Spleen (tissue), 11 donors: ENCODE results near the gene CTSL. TPM values are rescaled to one million over a fixed set of nuclear protein-coding genes. Genes with fewer than 3 reads are reported as not detected.

Experiments used
- DNase-seq: peaks from one replicate; pipeline ENCODE4 v3.0.0-alpha.2; 2020
- H3K27ac ChIP-seq, 8 donors: fragments of 200-600 bp; sonication (generic) in 7 of 8; 1 replicate in 4 of 8; 2 replicates in 4 of 8; pipeline versions ENCODE4 v1.5.0 to v1.8.0; 2016 to 2021; ENCODE audit warnings: inconsistent platforms in 4 of 8, mild to moderate bottlenecking in 4 of 8, moderate library complexity in 1 of 8
- H3K27me3 ChIP-seq, 7 donors: fragments of 200-600 bp; sonication (generic) in 6 of 7; replicated peaks in 1 of 7; 1 replicate in 4 of 7; 2 replicates in 3 of 7; pipeline versions ENCODE4 v1.5.0 to v1.8.0; 2016 to 2021; ENCODE audit warnings: inconsistent platforms in 3 of 7, mild to moderate bottlenecking in 1 of 7
- H3K36me3 ChIP-seq, 6 donors: fragments of 200-600 bp; sonication (generic) in 5 of 6; 1 replicate in 4 of 6; 2 replicates in 2 of 6; pipeline versions ENCODE4 v1.5.0 to v1.8.0; 2016 to 2021; ENCODE audit warnings: inconsistent platforms in 2 of 6
- H3K4me1 ChIP-seq, 6 donors: fragments of 200-600 bp; sonication (generic) in 5 of 6; 1 replicate in 3 of 6; 2 replicates in 3 of 6; pipeline versions ENCODE4 v1.5.0 to v1.8.0; 2016 to 2021; ENCODE audit warnings: inconsistent platforms in 3 of 6
- H3K4me3 ChIP-seq, 8 donors: fragments of 200-600 bp; sonication (generic) in 7 of 8; 1 replicate in 4 of 8; 2 replicates in 4 of 8; pipeline versions ENCODE4 v1.5.0 to v1.8.0; 2016 to 2021; ENCODE audit warnings: inconsistent platforms in 4 of 8, mild to moderate bottlenecking in 4 of 8, moderate library complexity in 2 of 8
- H3K9me3 ChIP-seq, 8 donors: fragments of 200-600 bp; sonication (generic) in 7 of 8; 1 replicate in 4 of 8; 2 replicates in 4 of 8; pipeline versions ENCODE4 v1.5.0 to v1.8.0; 2016 to 2021; ENCODE audit warnings: inconsistent platforms in 4 of 8
- POLR2A ChIP-seq, 3 donors: fragments of 450-650 bp; IDR thresholded peaks; one replicate each; pipeline ENCODE4 v1.5.1; 2017; ENCODE audit warnings: antibody characterized with exemption in 3 of 3, mild to moderate bottlenecking in 1 of 3
- POLR2AphosphoS5 ChIP-seq, 3 donors: sonication (generic); formaldehyde crosslinking; IDR thresholded peaks; one replicate each; pipeline ENCODE4 v1.5.1; 2017; ENCODE audit warnings: antibody characterized with exemption in 3 of 3
- WGBS, 5 donors: extraction: QIAGEN DNeasy Blood & Tissue Kit in 3 of 5; methylation state at CpG; one replicate each; pipeline versions ENCODE4 v1.1.5 to v1.1.7; 2013 to 2018; 5-methylcytosine and 5-hydroxymethylcytosine counted together
- intact Hi-C: fragments of 100-400 bp; cut with DNase I; formaldehyde crosslinking; loops from one replicate; pipeline ENCODE4 v1.15.0; 2023; ENCODE audit warnings: low total_unique reads
- polyA plus RNA-seq, 3 donors: library from polyadenylated mRNA; stranded (reverse); fragments of 200-250 nt; gene quantifications; one replicate each; pipeline ENCODE4 v1.2.1, GENCODE V29; 2013
- total RNA-seq, 7 donors: library from RNA; depleted of rRNA in 3 of 7; stranded (reverse); fragments of >200 nt in 3 of 7; fragmentation: NEBNext Ultra II Directional in 4 of 7; extraction: Animal tissue kit (Norgen Biotek cat#: 25700) in 4 of 7; gene quantifications; one replicate each; pipeline versions ENCODE4 v1.1.0 to v1.2.1, GENCODE V29; 2016 to 2021
- TF ChIP-seq, protein P1 (sequence below), 11 experiments: fragments of 200-600 bp in 7 of 11; fragments of 450-650 bp in 4 of 11; sonication (generic) in 4 of 11; IDR thresholded peaks in 8 of 11; conservative IDR thresholded peaks in 3 of 11; 1 replicate in 7 of 11; 2 replicates in 4 of 11; pipeline versions ENCODE4 v1.4.0 to v1.8.0; 2016 to 2021; ENCODE audit warnings: antibody characterized with exemption in 11 of 11, inconsistent platforms in 4 of 11, mild to moderate bottlenecking in 1 of 11
- donor health status: healthy with polysubstance abuse.
- donor health status: DM: no; HTN: no; CAD: no; lungs with moderate emphysema.
- donor health status: DM: no; HTN: no; CAD: no.
- donor health status: Bipolar disorder and iron deficiency.
- donor health status: healthy.
- donor health status: DM: no; HTN: no; CAD: no.
- donor health status: DM: yes; HTN: yes; CAD: no.

CTSL gene
- total and polyA plus RNA-seq, 10 donors, result 37.8 to 384 (median 163) TPM

- whole genome bisulfite sequencing, 5 donors, result 72 to 85% (median 76%) methylated on average over 9 of the region's 9 CpGs
- Histone ChIP-seq H3K4me3 (no peak overlapping the region), H3K27ac (no peak overlapping the region), H3K9me3 (no peaks in the 10 kb centered on the region), H3K36me3 (peaks cover 0 to 23% (median 0%) of the 10 kb centered on the region in 6 donors), H3K27me3 (no peaks in the 10 kb centered on the region), H3K4me1 (peaks cover 0 to 5% (median 0%) of the 10 kb centered on the region in 6 donors)
- DNase-seq, result no peak
- intact Hi-C loops, result loop anchor here (5.0 to 10.0 kb wide), 2 partner anchors 133 to 896 kb away; no protein-coding TSS in a partner anchor
- TF ChIP-seq POLR2AphosphoS5 (IDR thresholded peaks at IDR 0.05), result no peak
- TF ChIP-seq POLR2A (IDR thresholded peaks at IDR 0.05), result no peak
- TF ChIP-seq, protein P1, sequence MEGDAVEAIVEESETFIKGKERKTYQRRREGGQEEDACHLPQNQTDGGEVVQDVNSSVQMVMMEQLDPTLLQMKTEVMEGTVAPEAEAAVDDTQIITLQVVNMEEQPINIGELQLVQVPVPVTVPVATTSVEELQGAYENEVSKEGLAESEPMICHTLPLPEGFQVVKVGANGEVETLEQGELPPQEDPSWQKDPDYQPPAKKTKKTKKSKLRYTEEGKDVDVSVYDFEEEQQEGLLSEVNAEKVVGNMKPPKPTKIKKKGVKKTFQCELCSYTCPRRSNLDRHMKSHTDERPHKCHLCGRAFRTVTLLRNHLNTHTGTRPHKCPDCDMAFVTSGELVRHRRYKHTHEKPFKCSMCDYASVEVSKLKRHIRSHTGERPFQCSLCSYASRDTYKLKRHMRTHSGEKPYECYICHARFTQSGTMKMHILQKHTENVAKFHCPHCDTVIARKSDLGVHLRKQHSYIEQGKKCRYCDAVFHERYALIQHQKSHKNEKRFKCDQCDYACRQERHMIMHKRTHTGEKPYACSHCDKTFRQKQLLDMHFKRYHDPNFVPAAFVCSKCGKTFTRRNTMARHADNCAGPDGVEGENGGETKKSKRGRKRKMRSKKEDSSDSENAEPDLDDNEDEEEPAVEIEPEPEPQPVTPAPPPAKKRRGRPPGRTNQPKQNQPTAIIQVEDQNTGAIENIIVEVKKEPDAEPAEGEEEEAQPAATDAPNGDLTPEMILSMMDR (IDR thresholded peaks at IDR 0.05 in 8 of 11, conservative IDR thresholded peaks at IDR 0.05 in 3 of 11), result peak; percentile 17 to 74 (median 62)
These were observed 47.1 kb upstream of the CTSL start for GRCh38 chr9:87678650-87679355.

- intact Hi-C loops, result no loop called here
- 92 to 97% (median 94%) methylated on average over 11 of the region's 11 CpGs for whole genome bisulfite sequencing, 5 donors
These were observed 44.5 kb upstream of the CTSL start for GRCh38 chr9:87681271-87682061.

GRCh38 chr9:87682085-87682484 is 43.8 kb upstream of the CTSL start:
- no peak for DNase-seq
- Histone ChIP-seq H3K9me3 (no peaks in the 10 kb centered on the region), H3K27ac (no peak overlapping the region), H3K27me3 (no peaks in the 10 kb centered on the region), H3K36me3 (peaks cover 0 to 37% (median 0%) of the 10 kb centered on the region in 6 donors), H3K4me1 (peaks cover 0 to 36% (median 25%) of the 10 kb centered on the region in 6 donors), H3K4me3 (no peak overlapping the region)
- intact Hi-C loops, result no loop called here
- WGBS, 5 donors, result 65 to 79% (median 73%) methylated on average over 4 of the region's 4 CpGs
- TF ChIP-seq, protein P1 (IDR thresholded peaks at IDR 0.05 in 8 of 11, conservative IDR thresholded peaks at IDR 0.05 in 3 of 11), result no peak
- TF ChIP-seq POLR2AphosphoS5 (IDR thresholded peaks at IDR 0.05) (no peak), POLR2A (IDR thresholded peaks at IDR 0.05) (no peak)

More at GRCh38 chr9:87681271-87682061, 44.5 kb upstream of the CTSL start:
- H3K9me3 ChIP-seq, result no peaks in the 10 kb centered on the region
- no peak for TF ChIP-seq POLR2A (IDR thresholded peaks at IDR 0.05)
- no peak for TF ChIP-seq POLR2AphosphoS5 (IDR thresholded peaks at IDR 0.05)
- TF ChIP-seq, protein P1 (IDR thresholded peaks at IDR 0.05 in 8 of 11, conservative IDR thresholded peaks at IDR 0.05 in 3 of 11), result no peak
- no peak overlapping the region for H3K27ac ChIP-seq
- H3K4me3 ChIP-seq, result no peak overlapping the region
- no peaks in the 10 kb centered on the region for H3K27me3 ChIP-seq
- peaks cover 0 to 32% (median 0%) of the 10 kb centered on the region in 6 donors for H3K36me3 ChIP-seq
- DNase-seq, result no peak
- peaks cover 0 to 31% (median 20%) of the 10 kb centered on the region in 6 donors for H3K4me1 ChIP-seq

- peaks cover 0 to 33% (median 25%) of the 10 kb centered on the region in 6 donors for H3K4me1 ChIP-seq
- no peak for TF ChIP-seq POLR2AphosphoS5 (IDR thresholded peaks at IDR 0.05)
- intact Hi-C loops, result no loop called here
- 84 to 92% (median 89%) methylated on average over 4 of the region's 4 CpGs for WGBS, 5 donors
- H3K9me3 ChIP-seq, result no peaks in the 10 kb centered on the region
- H3K27me3 ChIP-seq, result no peaks in the 10 kb centered on the region
- no peak overlapping the region for H3K4me3 ChIP-seq
- peaks cover 0 to 37% (median 0%) of the 10 kb centered on the region in 6 donors for H3K36me3 ChIP-seq
- no peak for DNase-seq
- H3K27ac ChIP-seq, result no peak overlapping the region
These were observed 43.3 kb upstream of the CTSL start for GRCh38 chr9:87682618-87683017.
